PFSK-1 (cell line): ENCODE data around the gene PLB1.

Experiments used
- POLR2AphosphoS5 ChIP-seq: IDR thresholded peaks from 2 replicates; pipeline ENCODE4 v1.6.1; 2012; ENCODE audit warnings: low read depth, mild to moderate bottlenecking, control low read depth, low read length, moderate library complexity
- REST ChIP-seq, 2 experiments: IDR thresholded peaks; 2 replicates each; pipeline versions ENCODE4 v1.6.1 to v1.8.0; 2011 to 2012; ENCODE audit warnings: low read depth in 2 of 2, low read length in 2 of 2, control low read depth in 1 of 2, inconsistent platforms in 1 of 2, mild to moderate bottlenecking in 1 of 2, moderate library complexity in 1 of 2; ENCODE audit not compliant: insufficient read depth in 1 of 2
- TAF1 ChIP-seq: IDR thresholded peaks from 2 replicates; pipeline ENCODE4 v1.6.1; 2012; ENCODE audit warnings: low read length, control low read depth, borderline replicate concordance; ENCODE audit not compliant: insufficient read depth

GRCh38 chr2:28681606-28682005 lies 185.7 kb downstream of the PLB1 start:
- TF ChIP-seq REST (IDR thresholded peaks at IDR 0.05; ENCODE audit: insufficient read depth in 1 of 2, low read depth in 2 of 2, low read length in 2 of 2) (no peak), TAF1 (no peak), POLR2AphosphoS5 (no peak)
